Panc1 (cell line): ENCODE results near the gene THEM4.

Experiments
- CTCF ChIP-seq: fragments of 450-650 bp; IDR thresholded peaks from 2 replicates; pipeline ENCODE4 v1.5.1; 2017; ENCODE audit warnings: mild to moderate bottlenecking
- POLR2AphosphoS5 ChIP-seq: IDR thresholded peaks from 2 replicates; pipeline ENCODE4 v1.6.1; 2012; ENCODE audit warnings: mild to moderate bottlenecking, low read depth, low read length, moderate library complexity
- REST ChIP-seq, 2 experiments: IDR thresholded peaks; 2 replicates each; pipeline ENCODE4 v1.6.1; 2011 to 2012; ENCODE audit warnings: low read depth in 2 of 2, control low read depth in 1 of 2, low read length in 1 of 2, mild to moderate bottlenecking in 1 of 2, moderate library complexity in 1 of 2; ENCODE audit not compliant: insufficient read depth in 1 of 2

- no peak for TF ChIP-seq CTCF
- TF ChIP-seq REST (IDR thresholded peaks at IDR 0.05; ENCODE audit: insufficient read depth in 1 of 2, low read depth in 2 of 2, low read length in 1 of 2): no peak
- no peak for TF ChIP-seq POLR2AphosphoS5
Observed at GRCh38 chr1:151952811-151953210, 43.5 kb upstream of the THEM4 start.
